HG03457 (cell line): Measurements from ENCODE around the gene FOXA3.

Experiments used
- ATAC-seq: cut with Tn5 transposase; IDR thresholded peaks from one replicate; pipeline ENCODE4 v1.9.1; 2021; ENCODE audit warnings: moderate number of reproducible peaks; ENCODE audit not compliant: unreplicated experiment

The FOXA3 gene

GRCh38 chr19:45917421-45918091 is 53.4 kb downstream of the FOXA3 start:
- ATAC-seq, result no peak

DNA sequence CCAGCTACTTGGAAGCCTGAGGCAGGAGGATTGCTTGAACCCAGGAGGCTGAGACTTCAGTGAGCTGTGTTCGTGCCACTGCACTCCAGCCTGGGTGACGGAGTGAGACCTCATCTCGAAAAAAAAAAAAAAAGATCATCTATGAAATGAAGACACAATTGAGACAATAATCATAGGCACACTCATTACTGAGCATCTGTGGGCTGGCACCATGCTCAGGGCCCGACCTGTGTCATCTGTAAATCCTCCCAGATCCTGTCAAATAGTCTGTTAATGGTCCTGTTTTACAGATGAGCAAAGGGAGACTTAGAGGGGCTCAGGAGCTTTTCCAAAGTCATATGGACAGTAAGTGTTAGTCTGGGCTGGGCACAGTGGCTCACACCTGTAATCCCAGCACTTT is 54.6 kb downstream of the FOXA3 start:
- ATAC-seq, result no peak

GRCh38 chr19:45919678-45920077 is 55.6 kb downstream of the FOXA3 start:
- ATAC-seq, result no peak

DNA sequence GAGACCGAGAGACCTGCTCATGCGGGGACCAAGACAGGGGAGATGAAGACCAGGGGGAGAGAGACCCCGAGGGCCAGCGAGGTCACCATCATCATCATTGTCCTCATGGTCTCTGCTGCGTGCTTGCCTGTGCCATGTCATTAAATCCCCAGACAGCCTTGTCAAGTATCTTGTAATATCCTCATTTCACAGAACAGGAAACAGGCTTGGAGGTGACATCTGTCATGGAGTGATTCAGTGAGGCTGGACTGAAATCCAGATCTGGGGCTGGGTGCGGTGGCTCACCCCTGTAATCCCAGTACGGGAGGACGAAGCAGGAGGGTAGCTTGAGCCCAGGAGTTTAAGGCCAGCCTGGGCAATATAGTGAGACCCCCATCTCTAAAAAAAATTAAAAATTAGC is 56.3 kb downstream of the FOXA3 start:
- no peak for ATAC-seq

- no peak for ATAC-seq
These were observed 58.2 kb downstream of the FOXA3 start for GRCh38 chr19:45922281-45922680.
